HG02571 (cell line): ENCODE results near the gene ARHGEF33.

Experiments
- ATAC-seq: cut with Tn5 transposase; IDR thresholded peaks from one replicate; pipeline ENCODE4 v1.9.1; 2021; ENCODE audit warnings: mild to moderate bottlenecking, moderate library complexity; ENCODE audit not compliant: unreplicated experiment

ARHGEF33 gene

DNA sequence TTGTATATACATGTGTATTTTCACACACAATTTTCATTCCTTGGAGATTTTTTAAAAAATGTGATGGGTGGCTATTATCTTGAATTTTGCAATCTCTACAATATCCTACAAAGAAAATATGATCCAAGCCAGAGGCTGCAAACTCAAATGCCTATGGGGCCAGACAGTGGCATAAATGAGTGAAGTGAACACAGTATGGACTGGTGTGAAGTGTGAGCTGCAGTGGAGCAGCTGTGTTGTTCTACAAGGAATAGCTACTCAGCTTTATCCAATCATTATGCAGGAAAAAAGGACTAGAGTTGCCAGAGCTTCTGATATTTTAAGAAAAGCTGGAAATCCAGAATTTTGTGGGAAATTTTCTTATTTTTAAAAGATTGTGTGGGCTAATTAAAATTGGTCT lies 62.1 kb downstream of the ARHGEF33 start:
- no peak for ATAC-seq

DNA sequence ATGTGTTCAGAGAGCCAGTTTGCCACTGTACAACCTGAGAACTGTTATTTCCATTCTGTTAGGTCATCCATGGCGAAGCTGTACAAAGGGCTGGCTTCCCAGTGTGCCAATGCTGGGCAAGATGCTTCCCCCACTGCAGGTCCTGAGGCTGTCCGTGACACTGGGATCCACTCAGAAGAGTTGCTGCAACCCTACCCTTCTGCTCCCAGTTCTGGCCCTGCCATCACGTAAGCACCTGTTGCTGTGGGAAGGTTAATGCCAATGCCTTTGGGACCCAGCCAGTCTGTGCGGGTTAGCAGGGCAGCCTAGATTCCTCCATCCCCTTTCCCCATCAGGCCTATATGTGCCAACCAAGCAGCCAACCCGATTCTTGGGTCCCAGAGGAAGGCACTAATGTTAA lies 68.3 kb downstream of the ARHGEF33 start:
- ATAC-seq = no peak

DNA sequence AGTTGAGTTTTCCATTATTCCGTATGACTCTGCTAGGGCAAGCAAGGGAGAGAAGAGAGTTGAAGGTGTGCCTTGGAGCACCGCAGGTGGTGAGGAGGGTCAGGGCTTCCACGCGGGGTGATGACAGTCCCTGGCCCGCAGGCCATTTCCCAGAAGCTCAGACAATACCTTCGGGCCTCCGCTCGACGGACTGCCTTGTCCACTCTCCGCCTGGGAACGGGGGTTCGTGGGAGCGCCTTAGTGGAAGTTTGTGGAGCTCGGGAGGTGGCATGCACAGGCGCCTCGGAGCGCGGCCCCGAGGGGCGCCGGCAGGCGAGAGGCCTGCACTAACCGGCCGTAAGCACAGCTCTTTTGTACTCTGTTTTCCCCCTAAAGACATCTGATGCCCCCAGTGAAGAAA lies 69.8 kb downstream of the ARHGEF33 start:
- ATAC-seq = no peak

GRCh38 chr2:38959938-38960608 lies 70.4 kb downstream of the ARHGEF33 start:
- no peak for ATAC-seq

GRCh38 chr2:38960609-38961320 lies 71.1 kb downstream of the ARHGEF33 start:
- no peak for ATAC-seq

DNA sequence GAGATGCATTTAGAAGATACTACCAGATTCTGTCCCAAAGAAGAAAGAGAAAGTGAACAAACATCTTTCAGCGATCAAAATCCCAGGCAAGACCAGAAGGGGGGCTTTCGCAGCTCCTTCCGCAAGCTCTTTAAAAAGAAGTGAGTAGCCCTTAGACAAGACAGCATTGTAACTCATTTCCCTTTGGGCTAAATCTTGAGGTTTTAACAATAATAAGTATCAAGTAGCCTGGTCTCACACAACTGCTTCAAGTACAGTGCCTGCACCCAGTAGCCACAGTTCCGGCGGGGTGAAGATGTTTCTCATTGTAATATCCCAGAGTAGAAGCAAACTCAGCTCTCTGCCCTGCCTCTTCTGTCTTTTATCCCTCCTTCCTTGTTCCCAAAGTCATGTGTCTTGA lies 76.3 kb downstream of the ARHGEF33 start:
- no peak for ATAC-seq

DNA sequence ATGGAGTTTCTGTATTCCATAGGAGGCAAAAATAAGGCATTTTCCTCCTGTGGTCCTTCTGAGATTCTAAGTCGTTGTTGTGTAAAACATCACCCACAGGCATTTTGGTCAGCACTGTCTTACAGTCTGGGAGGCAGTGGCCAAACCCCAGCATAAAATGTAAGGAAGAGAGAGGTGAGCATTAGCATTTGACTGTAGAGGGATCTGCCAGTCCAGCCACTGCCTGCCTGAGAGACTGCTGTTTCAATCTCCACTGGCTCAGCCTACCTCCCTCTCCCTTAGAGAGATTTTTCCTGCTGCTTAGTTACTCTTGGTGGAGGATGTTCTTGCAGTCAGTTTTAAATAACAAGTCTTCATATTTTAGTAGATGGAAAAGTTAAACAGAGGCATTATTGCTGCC lies 77.0 kb downstream of the ARHGEF33 start:
- no peak for ATAC-seq

DNA sequence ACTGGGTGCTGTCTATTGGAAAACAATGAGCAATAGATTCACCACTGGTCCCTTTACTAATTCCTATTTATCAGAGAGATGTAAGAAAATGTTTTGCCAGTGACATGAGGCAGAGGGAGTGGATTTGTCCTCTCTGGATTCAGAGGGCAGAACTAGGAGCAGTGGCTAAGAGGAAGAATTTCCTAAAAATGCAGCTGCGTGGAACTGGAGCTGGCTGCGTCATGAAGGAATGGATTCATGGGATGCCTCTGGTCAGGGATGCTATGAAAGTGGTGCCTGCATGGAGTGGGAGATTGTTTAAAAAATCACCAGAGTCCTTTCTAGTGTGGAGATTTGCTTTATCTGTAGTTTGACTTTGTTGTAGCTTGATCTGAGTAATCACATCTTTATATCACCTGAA lies 78.3 kb downstream of the ARHGEF33 start:
- no peak for ATAC-seq

GRCh38 chr2:38971377-38971776 lies 81.7 kb downstream of the ARHGEF33 start:
- no peak for ATAC-seq

- no peak for ATAC-seq
Observed at GRCh38 chr2:38973266-38973665, 83.6 kb downstream of the ARHGEF33 start.

- no peak for ATAC-seq
Observed at GRCh38 chr2:38975042-38975441, 85.4 kb downstream of the ARHGEF33 start.

GRCh38 chr2:38977047-38977446 lies 87.4 kb downstream of the ARHGEF33 start:
- no peak for ATAC-seq

GRCh38 chr2:38978296-38978903 lies 88.7 kb downstream of the ARHGEF33 start:
- no peak for ATAC-seq

DNA sequence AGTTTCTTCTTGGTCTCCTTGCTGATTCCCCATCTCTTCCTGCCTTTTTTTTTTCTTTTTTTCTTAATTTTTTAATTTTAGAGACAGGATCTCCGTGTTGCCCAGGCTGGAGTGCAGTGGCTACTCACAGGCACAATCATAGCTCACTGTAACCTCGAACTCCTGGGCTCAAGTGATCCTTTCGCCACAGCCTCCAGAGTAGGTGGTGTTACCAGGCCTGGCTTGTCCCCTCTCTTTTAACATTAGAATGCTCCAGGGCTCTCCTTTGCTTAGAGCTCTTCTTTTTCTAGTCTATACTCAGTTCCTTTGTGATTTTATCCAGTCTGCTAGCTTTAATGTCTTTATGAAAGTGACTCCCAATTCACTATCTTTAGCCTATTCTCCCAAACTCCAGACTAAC lies 89.2 kb downstream of the ARHGEF33 start:
- ATAC-seq = no peak

GRCh38 chr2:38981003-38981669 lies 91.5 kb downstream of the ARHGEF33 start:
- ATAC-seq = no peak

DNA sequence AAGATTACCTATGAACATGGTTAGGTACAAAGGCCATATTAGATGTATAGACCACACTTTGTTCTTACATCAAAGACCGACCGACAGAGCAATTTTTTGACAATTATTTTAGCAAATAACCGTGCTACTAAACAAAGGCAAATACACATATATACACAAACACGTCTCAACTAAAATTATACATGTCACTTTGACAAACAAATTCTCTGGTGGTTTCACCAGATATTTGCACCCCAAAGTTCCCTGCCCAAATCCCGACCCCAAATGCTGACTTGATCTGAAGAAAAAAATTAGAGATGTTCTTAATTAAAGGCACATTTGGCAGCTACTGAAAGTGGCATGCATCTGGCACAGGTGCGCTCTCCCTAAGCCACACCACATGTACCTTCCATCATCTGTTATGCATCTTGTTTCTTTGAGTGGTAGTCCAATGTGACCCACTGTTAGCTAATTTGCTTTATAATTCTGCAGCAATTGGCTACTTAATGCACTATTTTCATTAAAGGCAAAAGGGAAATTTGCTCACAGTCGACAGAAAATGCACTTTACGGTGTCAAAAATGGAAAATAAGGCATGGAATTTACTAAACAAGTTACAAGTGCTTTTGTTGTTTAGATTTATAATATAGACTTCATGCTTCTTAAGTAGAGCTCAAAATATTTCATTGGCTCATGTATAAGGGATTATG lies 92.1 kb downstream of the ARHGEF33 start:
- ATAC-seq = no peak

DNA sequence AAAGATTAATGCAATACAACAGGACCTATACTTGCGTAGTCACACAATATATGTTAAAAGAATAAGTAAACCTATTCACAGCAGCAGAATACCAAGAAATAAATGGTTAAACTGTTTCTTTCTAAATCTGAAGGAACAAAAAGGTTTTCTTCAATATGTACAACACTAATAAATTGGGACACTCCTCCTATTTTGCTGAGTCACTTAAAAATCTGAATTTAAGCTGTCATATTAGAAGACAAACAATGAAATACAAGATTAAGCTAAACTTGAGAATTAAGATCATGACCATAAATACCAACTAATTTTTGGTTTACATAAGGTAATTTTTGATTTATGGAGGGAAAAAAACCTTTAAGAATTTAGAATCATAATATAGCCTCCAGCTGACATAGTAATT lies 92.8 kb downstream of the ARHGEF33 start:
- ATAC-seq = no peak

DNA sequence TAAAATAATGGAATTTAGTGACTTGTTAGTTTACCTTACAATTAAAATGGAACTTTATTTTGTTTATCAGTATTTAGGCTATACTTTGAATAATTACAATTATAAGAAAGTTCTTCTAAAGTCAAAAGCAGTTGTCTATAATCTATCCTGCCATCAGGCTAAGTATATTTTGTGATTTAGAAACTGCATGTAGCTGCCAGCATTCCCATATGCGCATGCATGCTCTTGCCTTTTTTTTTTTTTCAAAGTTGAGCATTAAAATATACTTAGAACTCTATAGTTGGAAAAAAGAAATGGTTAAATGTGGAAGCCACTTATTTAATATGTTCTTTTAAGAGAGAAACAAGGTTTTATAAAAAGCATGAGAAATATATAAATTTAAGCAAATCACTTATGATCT lies 99.0 kb downstream of the ARHGEF33 start:
- no peak for ATAC-seq

- ATAC-seq = no peak
Observed at GRCh38 chr2:38991899-38992298, 102.2 kb downstream of the ARHGEF33 start.

GRCh38 chr2:38997781-38998180 lies 108.1 kb downstream of the ARHGEF33 start:
- ATAC-seq = no peak

- ATAC-seq = no peak
Observed at GRCh38 chr2:39000552-39000951, 110.9 kb downstream of the ARHGEF33 start.
